Keratinocyte (primary cell): ENCODE measurements around the gene FGD4. TPM values are rescaled to one million over a fixed set of nuclear protein-coding genes. Genes with fewer than 3 reads are reported as not detected.

Experiments
- DNase-seq: peaks from one replicate; pipeline ENCODE4 v3.0.0-alpha.2; 2011; ENCODE audit warnings: low read depth, missing footprints, low spot score
- FAIRE-seq: peaks from 2 replicates; lab custom pipeline; 2011; peaks lifted over from hg19 to GRCh38; lab: Jason Lieb, UNC
- H2AFZ ChIP-seq: 2 replicates; pipeline ENCODE4 v1.6.0; 2012; ENCODE audit warnings: low read length, control low read depth, inconsistent platforms; ENCODE audit not compliant: control insufficient read depth
- H3K27ac ChIP-seq: 2 replicates; pipeline ENCODE4 v1.5.1; 2011; ENCODE audit warnings: low read length; ENCODE audit not compliant: control insufficient read depth, insufficient read depth
- H3K27me3 ChIP-seq: 3 replicates; pipeline ENCODE4 v1.6.0; 2011; ENCODE audit warnings: low read length; ENCODE audit not compliant: control insufficient read depth, insufficient read depth; ENCODE audit errors: extremely low read depth
- H3K36me3 ChIP-seq, 2 experiments: 2 replicates in 1 of 2; 3 replicates in 1 of 2; pipeline ENCODE4 v1.5.1; 2011; ENCODE audit warnings: low read length in 2 of 2, mild to moderate bottlenecking in 1 of 2; ENCODE audit not compliant: control insufficient read depth in 2 of 2, insufficient read depth in 2 of 2; ENCODE audit errors: extremely low read depth in 1 of 2
- H3K4me1 ChIP-seq: 3 replicates; pipeline ENCODE4 v1.5.1; 2011; ENCODE audit warnings: low read length; ENCODE audit not compliant: control insufficient read depth, insufficient read depth; ENCODE audit errors: extremely low read depth
- H3K4me2 ChIP-seq: 3 replicates; pipeline ENCODE4 v1.6.0; 2011; ENCODE audit warnings: low read depth, low read length; ENCODE audit not compliant: control insufficient read depth, insufficient read depth; ENCODE audit errors: extremely low read depth
- H3K4me3 ChIP-seq, 3 experiments: fragments of 200-600 bp in 1 of 3; sonication (generic) in 1 of 3; 2 replicates in 2 of 3; 3 replicates in 1 of 3; pipeline ENCODE4 v1.5.1; 2011 to 2016; ENCODE audit warnings: low read length in 3 of 3, mild to moderate bottlenecking in 3 of 3, control low read depth in 2 of 3, inconsistent platforms in 1 of 3, low read depth in 1 of 3, mixed read lengths in 1 of 3, mixed run types in 1 of 3, moderate library complexity in 1 of 3; ENCODE audit not compliant: control insufficient read depth in 2 of 3, insufficient read depth in 2 of 3; ENCODE audit errors: extremely low read depth in 1 of 3
- H3K79me2 ChIP-seq: 2 replicates; pipeline ENCODE4 v1.6.0; 2012; ENCODE audit warnings: low read length; ENCODE audit not compliant: control insufficient read depth, insufficient read depth
- H3K9ac ChIP-seq: 3 replicates; pipeline ENCODE4 v1.6.0; 2011; ENCODE audit warnings: low read length; ENCODE audit not compliant: control insufficient read depth, insufficient read depth; ENCODE audit errors: extremely low read depth
- H3K9me1 ChIP-seq: 3 replicates; pipeline ENCODE4 v1.6.0; 2011; ENCODE audit warnings: low read length; ENCODE audit not compliant: control insufficient read depth, insufficient read depth; ENCODE audit errors: extremely low read depth
- H3K9me3 ChIP-seq: 2 replicates; pipeline ENCODE4 v1.5.1; 2012; ENCODE audit warnings: low read depth, low read length; ENCODE audit not compliant: control insufficient read depth
- H4K20me1 ChIP-seq: 3 replicates; pipeline ENCODE4 v1.6.0; 2011; ENCODE audit warnings: low read length; ENCODE audit not compliant: control insufficient read depth, insufficient read depth; ENCODE audit errors: extremely low read depth
- EZH2 ChIP-seq: IDR thresholded peaks from one replicate; pipeline ENCODE4 v1.6.1; 2012; ENCODE audit warnings: inconsistent platforms, mild to moderate bottlenecking, low read length, moderate library complexity
- dilution Hi-C: fragments of 300-500 bp; cut with MboI; formaldehyde crosslinking; loops from one replicate; pipeline ENCODE4 v1.7.0; 2020; ENCODE audit warnings: low sequenced_read_pairs; ENCODE audit not compliant: extremely low pct_ligation_motif_present
- polyA plus RNA-seq, 5 experiments: library from polyadenylated mRNA; depleted of rRNA in 3 of 5; stranded (reverse) in 3 of 5; stranded (forward) in 1 of 5; unstranded in 1 of 5; fragments of >200 nt; gene quantifications; 1 replicate in 1 of 5; 2 replicates in 3 of 5; 3 replicates in 1 of 5; pipeline versions ENCODE4 v1.2.1 to v1.2.3, GENCODE V29; 2011 to 2012; ENCODE audit warnings: missing spikeins in 2 of 5, low read depth in 1 of 5, low replicate concordance in 1 of 5
- TF ChIP-seq, protein P1 (sequence below), 3 experiments: IDR thresholded peaks in 1 of 3; conservative IDR thresholded peaks in 1 of 3; optimal IDR thresholded peaks in 1 of 3; 2 replicates in 2 of 3; 3 replicates in 1 of 3; pipeline versions ENCODE3 to v1.5.1; 2011; ENCODE audit warnings: low read length in 3 of 3, mild to moderate bottlenecking in 3 of 3, moderate library complexity in 2 of 3, control low read depth in 1 of 3, inconsistent platforms in 1 of 3; ENCODE audit not compliant: insufficient read depth in 2 of 3; ENCODE audit errors: extremely low read depth in 1 of 3

The FGD4 gene
- polyA plus RNA-seq, 1 donor (not counting 4 experiments of a cell fraction or from before 2014, with no cell fraction given), result 10.5 TPM

DNA sequence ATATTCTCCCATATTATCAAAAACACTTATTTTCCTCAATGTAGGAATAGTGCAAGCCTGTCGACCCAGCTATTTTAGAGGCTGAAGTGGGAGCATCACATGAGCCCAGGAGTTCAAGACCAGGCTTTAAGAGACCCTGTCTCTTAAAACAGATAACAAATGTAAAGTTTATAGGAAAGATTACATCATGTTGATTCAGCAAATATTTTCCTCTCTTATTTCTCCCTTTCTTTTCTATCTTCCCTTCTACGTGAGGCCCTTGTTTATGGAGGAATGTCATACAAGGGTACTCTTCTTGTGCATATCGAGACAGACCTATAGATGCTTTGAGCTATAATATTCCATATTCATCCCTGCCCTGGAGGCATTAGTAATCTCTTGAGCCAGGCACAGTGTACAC lies 36.5 kb upstream of the FGD4 start:
- FAIRE-seq (no peak), DNase-seq (no peak)
- no peaks in the 10 kb centered on the region for H4K20me1 ChIP-seq
- H3K79me2 ChIP-seq, result no peaks in the 10 kb centered on the region
- dilution Hi-C loops, result no loop called here
- no peak overlapping the region for H3K4me3 ChIP-seq
- TF ChIP-seq, protein P1, sequence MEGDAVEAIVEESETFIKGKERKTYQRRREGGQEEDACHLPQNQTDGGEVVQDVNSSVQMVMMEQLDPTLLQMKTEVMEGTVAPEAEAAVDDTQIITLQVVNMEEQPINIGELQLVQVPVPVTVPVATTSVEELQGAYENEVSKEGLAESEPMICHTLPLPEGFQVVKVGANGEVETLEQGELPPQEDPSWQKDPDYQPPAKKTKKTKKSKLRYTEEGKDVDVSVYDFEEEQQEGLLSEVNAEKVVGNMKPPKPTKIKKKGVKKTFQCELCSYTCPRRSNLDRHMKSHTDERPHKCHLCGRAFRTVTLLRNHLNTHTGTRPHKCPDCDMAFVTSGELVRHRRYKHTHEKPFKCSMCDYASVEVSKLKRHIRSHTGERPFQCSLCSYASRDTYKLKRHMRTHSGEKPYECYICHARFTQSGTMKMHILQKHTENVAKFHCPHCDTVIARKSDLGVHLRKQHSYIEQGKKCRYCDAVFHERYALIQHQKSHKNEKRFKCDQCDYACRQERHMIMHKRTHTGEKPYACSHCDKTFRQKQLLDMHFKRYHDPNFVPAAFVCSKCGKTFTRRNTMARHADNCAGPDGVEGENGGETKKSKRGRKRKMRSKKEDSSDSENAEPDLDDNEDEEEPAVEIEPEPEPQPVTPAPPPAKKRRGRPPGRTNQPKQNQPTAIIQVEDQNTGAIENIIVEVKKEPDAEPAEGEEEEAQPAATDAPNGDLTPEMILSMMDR (optimal IDR thresholded peaks at IDR 0.05 in 1 of 3, IDR thresholded peaks at IDR 0.05 in 1 of 3, conservative IDR thresholded peaks at IDR 0.05 in 1 of 3; ENCODE audit: extremely low read depth in 1 of 3, insufficient read depth in 2 of 3, low read length in 3 of 3), result no peak
- no peak for TF ChIP-seq EZH2
- no peak overlapping the region for H3K27ac ChIP-seq
- no peaks in the 10 kb centered on the region for H3K27me3 ChIP-seq
- H2AFZ ChIP-seq, result no peak overlapping the region
- no peaks in the 10 kb centered on the region for H3K9me1 ChIP-seq
- no peaks in the 10 kb centered on the region for H3K9me3 ChIP-seq
- no peak overlapping the region for H3K4me2 ChIP-seq
- H3K36me3 ChIP-seq, result no peaks in the 10 kb centered on the region
- H3K4me1 ChIP-seq, result peaks cover 6% of the 10 kb centered on the region
- no peak overlapping the region for H3K9ac ChIP-seq

DNA sequence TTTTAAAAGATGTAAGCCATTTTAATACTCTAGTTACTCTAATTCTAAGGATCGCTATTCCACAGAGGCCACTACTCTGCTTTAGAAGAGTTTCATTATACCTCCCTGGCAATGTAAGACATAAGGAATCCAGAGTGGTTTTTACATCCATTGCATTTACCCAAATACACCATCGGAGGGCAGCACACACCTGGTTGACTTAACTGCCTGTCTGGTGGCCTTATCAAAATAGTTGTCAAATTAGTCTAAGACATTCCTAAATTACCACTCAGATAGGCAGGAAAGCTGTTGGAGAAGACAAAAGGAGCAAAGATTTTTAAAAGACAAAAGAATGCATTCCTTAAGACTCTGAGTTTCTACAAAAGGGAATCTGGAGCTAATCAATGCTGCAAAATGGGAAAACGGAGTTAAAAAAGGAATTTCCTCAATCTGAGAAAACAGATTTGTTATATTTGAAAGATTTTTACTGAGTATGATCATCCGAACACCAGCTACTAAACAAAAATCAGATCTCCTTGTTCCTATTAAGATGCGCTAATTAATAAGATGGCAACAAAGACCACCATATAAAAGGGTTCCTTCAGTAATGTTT lies 33.8 kb upstream of the FGD4 start:
- Histone ChIP-seq H3K4me1 (peaks cover 6% of the 10 kb centered on the region), H3K79me2 (no peaks in the 10 kb centered on the region), H2AFZ (no peak overlapping the region), H3K4me2 (peak overlapping the region; percentile 34), H4K20me1 (no peaks in the 10 kb centered on the region), H3K27ac (no peak overlapping the region), H3K4me3 (no peak overlapping the region), H3K9ac (no peak overlapping the region), H3K9me1 (no peaks in the 10 kb centered on the region), H3K27me3 (no peaks in the 10 kb centered on the region), H3K9me3 (no peaks in the 10 kb centered on the region), H3K36me3 (peaks cover 0 to 1% of the 10 kb centered on the region in 2 experiments)
- dilution Hi-C loops, result no loop called here
- FAIRE-seq (peak; percentile 94), DNase-seq (peak; percentile 56)
- TF ChIP-seq EZH2, result no peak
- TF ChIP-seq, protein P1 (optimal IDR thresholded peaks at IDR 0.05 in 1 of 3, IDR thresholded peaks at IDR 0.05 in 1 of 3, conservative IDR thresholded peaks at IDR 0.05 in 1 of 3; ENCODE audit: extremely low read depth in 1 of 3, insufficient read depth in 2 of 3, low read length in 3 of 3), result peak; percentile 67 to 83 (median 80)
